GM19328 (cell line): ENCODE results near the gene KIAA1328.
"Not testable (repeated sequence)": the region's sequence is repeated elsewhere in the genome, so short reads cannot be mapped to it uniquely, and the experiment has no call there.

ENCODE experiments used
- ATAC-seq: cut with Tn5 transposase; IDR thresholded peaks from one replicate; pipeline ENCODE4 v1.9.1; 2021; ENCODE audit warnings: mild to moderate bottlenecking, moderate library complexity; ENCODE audit not compliant: unreplicated experiment

KIAA1328 gene

DNA sequence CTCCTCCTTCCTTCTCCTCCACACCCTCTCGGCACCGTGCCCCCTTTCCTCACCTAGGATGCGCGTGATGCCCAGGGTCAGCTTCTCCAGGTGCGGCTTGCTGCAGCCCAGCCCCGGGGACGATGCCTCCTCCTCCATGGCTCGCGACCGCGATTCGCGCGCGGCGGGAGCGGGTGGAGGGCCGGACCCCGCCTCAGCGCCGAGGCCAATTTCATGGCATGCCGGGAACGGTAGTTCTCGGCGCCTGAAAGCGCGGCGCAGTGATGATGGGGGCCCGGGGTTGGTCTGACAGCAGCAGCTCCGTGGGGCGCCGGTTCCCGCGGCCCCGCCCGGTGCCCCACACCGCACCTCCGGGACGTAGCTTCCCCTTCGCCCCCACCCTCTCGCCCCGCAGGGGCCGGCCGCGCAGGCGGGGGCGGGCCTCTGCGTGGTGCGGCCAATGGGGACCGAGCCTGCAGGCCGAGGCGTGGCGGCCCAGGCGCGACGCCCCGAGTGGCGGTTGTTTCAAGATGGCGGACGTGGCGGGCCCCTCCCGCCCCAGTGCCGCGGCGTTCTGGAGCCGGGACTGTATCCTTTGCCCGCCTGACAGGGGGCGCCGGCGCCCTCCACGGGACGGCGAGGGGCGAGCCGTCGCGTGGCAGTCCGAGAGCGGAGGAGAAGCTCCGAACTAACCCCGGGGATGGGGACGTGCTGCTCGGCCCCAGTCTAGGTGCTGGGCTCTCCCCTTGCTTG is at the start of gene KIAA1328, which contains the start of gene TPGS2:
KIAA1328 (plus strand) TSS at position 498 of the 732 bp plus-strand sequence; CDS start at position 510, 12 bp downstream.
TPGS2 (minus strand) TSS at position 373 of the 732 bp plus-strand sequence; CDS start at position 138, 235 bp downstream.
- ATAC-seq, result peak; percentile 94

- ATAC-seq, result no peak
Measured at GRCh38 chr18:36780748-36781147, 48.2 kb upstream of the KIAA1328 start.

- no peak for ATAC-seq
Measured at GRCh38 chr18:36782710-36783109, 46.2 kb upstream of the KIAA1328 start.

GRCh38 chr18:36783792-36784191 is 45.1 kb upstream of the KIAA1328 start:
- no peak for ATAC-seq

DNA sequence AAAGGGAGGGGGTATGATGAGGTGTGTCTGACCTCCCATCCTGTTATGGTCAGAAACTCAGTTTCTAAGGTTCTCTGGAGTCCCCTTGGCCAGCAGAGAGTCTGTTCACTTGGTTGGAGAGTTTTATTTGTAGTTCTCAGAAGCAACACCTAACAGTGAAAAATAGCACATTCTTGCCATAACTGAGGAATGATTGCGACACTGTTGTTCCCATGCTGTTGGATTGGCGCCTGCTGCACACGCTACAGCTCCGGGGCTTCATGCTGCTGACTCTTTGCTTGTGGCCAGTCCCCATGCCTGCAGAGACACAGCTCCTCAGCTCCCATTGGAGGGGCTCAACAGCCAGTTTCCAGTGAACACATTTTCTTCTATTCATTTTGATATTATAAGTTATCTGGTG is 42.2 kb upstream of the KIAA1328 start:
- ATAC-seq, result no peak

DNA sequence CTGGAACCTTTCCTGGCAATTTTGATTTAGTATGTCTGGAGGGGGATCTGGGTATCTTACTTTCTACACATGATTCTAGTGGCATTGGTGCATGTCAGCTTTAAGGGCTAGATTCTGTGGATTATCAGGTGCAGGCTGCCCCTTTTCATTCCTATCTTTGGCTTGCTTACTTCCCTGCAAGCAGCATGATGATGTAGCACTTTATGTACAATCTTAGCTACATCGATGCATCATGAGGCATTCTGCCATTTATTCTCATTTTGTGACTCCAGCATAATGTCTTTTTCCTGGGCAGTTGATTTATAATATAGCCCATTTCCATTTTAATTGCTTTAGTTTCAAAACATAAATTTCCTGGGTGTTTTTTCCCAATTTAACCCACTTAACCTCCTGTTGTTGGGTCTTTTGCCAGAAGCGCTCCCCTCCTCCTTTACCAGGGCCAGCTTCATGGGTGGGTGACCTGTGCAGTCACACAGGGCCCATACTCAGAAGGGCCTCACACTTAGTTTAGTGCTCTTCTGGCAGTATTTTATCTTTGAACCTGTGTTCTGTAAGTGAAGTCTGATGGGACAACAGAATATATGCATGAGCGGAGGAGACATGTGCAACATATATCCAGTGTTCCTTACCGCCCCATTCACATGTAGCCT is 36.2 kb upstream of the KIAA1328 start:
- no peak for ATAC-seq

GRCh38 chr18:36798738-36799473 is 30.0 kb upstream of the KIAA1328 start:
- no peak for ATAC-seq

DNA sequence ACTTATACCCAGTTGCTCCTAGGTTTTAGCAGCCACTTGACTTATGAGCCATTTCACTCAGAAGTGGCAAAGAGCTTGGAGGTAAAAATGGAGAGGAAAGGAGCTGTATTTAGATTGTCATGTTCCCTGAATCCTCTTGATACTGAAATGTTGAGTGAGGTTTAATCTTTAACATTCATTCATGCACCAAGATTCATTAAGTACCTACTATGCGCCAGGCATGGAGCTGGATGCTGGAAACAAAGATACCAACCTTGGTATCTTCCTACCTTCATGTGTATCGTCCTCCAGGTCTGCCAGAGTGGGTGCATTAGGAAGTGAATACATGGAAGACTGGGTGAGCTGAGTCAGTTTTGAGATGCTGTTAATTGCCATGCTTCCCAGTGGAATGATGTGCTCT is 23.8 kb upstream of the KIAA1328 start:
- no peak for ATAC-seq

DNA sequence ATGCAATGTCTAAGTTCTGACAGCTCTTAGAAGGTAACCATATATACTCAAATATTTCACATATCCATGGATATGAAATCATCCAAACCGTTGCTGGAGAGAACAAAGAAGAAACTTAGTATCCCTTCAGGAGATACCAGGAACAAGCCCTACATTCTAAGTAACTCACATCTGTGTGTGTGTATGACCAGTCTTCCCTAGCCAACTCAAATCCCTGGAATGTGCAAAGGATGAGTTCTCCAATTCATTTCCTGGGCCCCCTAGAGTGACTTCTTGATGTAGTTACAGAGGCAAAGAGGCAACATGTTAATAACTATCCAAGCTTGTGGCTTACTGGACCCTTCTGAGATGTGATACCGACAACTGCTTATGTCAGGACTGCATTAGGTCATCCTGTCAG is 20.2 kb upstream of the KIAA1328 start:
- ATAC-seq, result no peak

GRCh38 chr18:36809590-36810381 is 19.1 kb upstream of the KIAA1328 start:
- peak; percentile 95 for ATAC-seq

DNA sequence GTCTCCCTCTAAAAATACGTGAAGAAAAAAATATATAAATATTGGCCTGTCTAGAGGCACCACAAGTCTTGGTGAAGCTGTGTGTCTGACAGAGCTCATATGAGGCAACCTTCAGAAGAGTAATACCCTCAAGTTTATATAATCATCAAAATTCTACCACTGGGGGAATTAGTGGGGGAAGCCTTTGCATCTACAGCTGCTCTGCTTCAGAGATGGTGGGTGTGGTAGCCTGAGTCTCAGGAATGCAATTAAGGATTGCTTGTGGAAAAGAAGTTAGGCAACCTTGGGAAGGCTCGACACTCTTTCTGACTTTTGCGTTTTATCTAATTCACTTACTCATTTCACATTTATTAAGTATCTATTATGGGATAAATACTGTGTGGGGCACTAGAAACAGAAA is 17.5 kb upstream of the KIAA1328 start:
- ATAC-seq, result no peak

GRCh38 chr18:36811955-36812354 is 17.0 kb upstream of the KIAA1328 start:
- ATAC-seq, result no peak

DNA sequence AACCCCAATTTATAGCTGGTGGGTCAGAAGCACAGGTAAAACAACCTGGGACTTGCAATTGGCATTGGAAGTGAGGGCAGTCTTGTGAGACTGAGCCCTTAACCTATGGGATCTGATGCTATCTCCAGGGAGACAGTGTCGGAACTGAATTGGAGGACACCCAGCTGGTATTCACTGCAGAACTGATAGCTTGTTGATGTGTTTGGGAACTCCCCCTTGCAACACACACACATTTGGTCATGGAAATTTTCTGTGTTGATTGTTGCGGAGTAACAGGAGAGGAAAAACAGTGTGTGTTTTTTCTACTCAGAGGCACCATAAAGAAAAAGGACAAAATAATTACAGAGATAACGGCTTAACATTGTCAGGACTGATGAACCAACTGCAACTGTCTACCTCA is 16.2 kb upstream of the KIAA1328 start:
- no peak for ATAC-seq

- ATAC-seq, result no peak
Measured at GRCh38 chr18:36813101-36813775, 15.7 kb upstream of the KIAA1328 start.

DNA sequence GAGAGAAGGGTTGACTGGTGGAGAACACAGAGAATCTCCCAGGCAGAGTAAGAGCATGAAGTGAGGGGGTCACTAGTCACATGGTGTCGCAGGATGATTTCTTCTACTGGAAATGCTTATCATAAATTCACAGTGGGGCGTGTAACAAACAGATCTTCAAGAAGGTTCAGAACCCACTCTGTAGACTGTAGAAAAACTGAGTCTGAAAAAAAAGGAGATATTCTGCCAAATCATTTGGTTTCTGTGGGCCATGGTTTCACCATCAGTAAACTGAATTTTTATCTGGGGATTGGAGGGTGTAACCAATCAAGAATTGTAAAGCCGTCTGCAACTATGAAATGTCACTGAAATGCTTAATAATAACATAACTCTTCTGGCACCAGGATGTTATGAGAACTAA is 15.1 kb upstream of the KIAA1328 start:
- ATAC-seq, result no peak

DNA sequence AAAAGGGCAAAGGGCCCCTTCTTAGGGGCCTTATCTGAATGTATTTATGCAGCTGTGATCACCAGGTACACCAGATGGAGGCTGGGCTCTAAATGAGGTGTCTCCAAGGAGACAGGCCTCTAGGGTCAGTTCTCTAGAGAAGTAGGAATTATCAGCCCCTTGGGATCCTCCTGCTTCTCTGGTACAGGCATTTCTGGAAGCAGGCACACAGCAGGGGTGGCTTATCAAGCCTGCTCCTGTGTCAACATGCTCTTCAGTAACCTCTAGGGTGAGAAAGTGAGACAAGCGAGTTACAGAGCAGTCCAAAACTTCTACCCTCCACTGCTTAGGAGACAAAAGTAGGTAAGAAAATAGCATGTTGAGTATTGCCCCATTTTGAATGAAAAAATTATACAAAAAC is 13.9 kb upstream of the KIAA1328 start:
- ATAC-seq, result no peak

DNA sequence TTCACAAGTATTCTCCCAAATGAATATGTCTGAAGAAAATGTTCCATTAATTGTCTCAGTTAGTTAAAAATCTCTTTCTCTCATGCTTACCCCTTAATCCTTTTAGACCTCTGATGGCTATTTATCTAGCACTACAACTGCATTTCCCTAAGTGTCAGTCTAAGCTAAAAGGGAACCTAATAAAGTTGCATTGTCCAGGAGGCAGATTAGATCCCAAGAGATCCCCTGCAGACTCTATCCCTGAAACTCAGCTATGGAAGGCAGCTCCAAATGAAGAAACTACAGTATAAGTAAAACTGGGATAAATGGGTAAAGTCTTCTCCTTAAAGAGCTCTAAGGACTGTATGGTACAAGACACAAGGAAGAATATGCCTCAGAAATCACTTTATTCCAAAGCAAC is 12.8 kb upstream of the KIAA1328 start:
- not testable (repeated sequence) for ATAC-seq

GRCh38 chr18:36817039-36817438 is 11.9 kb upstream of the KIAA1328 start:
- no peak for ATAC-seq

GRCh38 chr18:36818652-36819051 is 10.3 kb upstream of the KIAA1328 start:
- ATAC-seq, result no peak

DNA sequence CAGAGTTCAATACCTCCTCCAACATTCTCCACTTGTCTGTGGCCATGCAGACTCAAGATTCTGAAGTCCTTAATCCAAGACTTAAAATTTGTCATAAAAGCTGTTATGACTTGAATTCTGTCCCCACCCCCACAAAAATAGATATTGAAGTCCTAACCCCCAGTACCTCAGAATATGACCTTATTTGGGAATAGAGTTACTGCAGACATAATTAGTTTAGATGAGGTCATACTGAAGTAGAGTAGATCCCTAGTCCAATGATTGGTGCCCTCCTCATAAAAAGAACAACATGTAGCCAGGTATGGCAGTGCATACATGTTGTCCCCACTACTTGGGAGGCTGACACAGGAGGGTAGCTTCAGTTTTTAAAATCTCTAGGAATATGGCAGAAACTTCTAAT is 9.3 kb upstream of the KIAA1328 start:
- no peak for ATAC-seq
